Measurements from ENCODE around the gene ICE2.

The ICE2 gene

DNA sequence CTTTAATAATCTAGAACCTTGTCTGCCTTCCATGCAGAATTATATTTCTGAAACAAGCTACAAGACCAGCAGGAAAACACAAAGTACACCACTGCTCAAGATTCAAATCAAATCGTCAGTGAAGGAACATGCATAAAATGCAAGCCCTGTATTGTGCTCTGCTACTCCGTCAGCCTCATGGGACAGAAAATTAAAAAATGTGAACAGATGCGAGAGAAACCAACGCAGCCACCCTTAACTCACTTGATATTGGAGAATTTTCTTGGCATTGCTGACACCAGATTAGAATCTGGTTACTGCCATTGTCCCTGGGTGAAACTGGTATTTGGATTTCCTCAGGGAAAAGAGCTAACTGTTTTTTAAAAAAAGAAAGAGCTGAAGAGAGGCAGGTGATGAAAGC is 104.7 kb downstream of the ICE2 start:
- Histone ChIP-seq H2AFZ (ENCODE audit: low read depth, low read length, severe bottlenecking) (no peak overlapping the region), H3F3A (ENCODE audit: insufficient read depth) (no peaks in the 10 kb centered on the region), H3K4me2 (ENCODE audit: low read depth, low read length, poor library complexity, severe bottlenecking) (no peak overlapping the region), H3K27me3 (ENCODE audit: low read length) (no peaks in the 10 kb centered on the region), H4K20me1 (ENCODE audit: low read depth, low read length) (no peaks in the 10 kb centered on the region), H3K4me3 (ENCODE audit: insufficient read depth, low read length, poor library complexity, severe bottlenecking) (no peak overlapping the region), H3K79me2 (ENCODE audit: insufficient read depth, low read length) (no peaks in the 10 kb centered on the region), H3K9me3 (ENCODE audit: insufficient read depth, low read length) (no peaks in the 10 kb centered on the region), H3K27ac (ENCODE audit: low read depth, low read length) (no peak overlapping the region), H3K9me2 (replicated peaks; ENCODE audit: insufficient read depth, low read length) (no peaks in the 10 kb centered on the region), H3K9ac (ENCODE audit: low read length) (no peak overlapping the region), H3K36me3 (ENCODE audit: low read length) (no peaks in the 10 kb centered on the region)
- TF ChIP-seq EZH2phosphoT487 (conservative IDR thresholded peaks at IDR 0.05; ENCODE audit: low read length) (no peak), CTCF (IDR thresholded peaks at IDR 0.05; ENCODE audit: insufficient read depth, low read length, poor library complexity, severe bottlenecking) (no peak)

DNA sequence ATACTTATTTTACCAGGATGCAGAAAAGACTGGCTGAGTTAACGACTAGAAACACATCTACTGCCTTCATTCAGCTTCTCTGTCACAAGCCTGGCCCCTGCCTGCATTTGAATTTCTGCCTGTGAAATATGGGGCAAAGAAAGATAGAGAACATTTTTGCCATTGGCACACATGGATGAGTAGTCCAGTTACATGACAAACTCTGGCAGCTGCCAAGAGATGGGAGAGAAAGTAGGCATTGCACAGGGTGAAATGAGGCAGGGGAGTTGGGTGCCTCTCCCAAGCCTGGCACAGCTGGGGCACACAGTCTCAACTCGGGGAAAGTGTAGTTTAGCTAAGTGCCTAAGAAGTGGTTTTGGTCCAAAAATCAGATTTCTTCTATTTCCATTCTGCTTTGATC is 105.2 kb downstream of the ICE2 start:
- TF ChIP-seq EZH2phosphoT487 (conservative IDR thresholded peaks at IDR 0.05; ENCODE audit: low read length) (no peak), CTCF (IDR thresholded peaks at IDR 0.05; ENCODE audit: insufficient read depth, low read length, poor library complexity, severe bottlenecking) (no peak)
- H3K36me3 ChIP-seq (ENCODE audit: low read length) = no peaks in the 10 kb centered on the region
- no peak overlapping the region for H3K9ac ChIP-seq (ENCODE audit: low read length)
- H3K27me3 ChIP-seq (ENCODE audit: low read length) = no peaks in the 10 kb centered on the region
- no peak overlapping the region for H3K4me2 ChIP-seq (ENCODE audit: low read depth, low read length, poor library complexity, severe bottlenecking)
- H4K20me1 ChIP-seq (ENCODE audit: low read depth, low read length) = no peaks in the 10 kb centered on the region
- H2AFZ ChIP-seq (ENCODE audit: low read depth, low read length, severe bottlenecking) = no peak overlapping the region
- no peaks in the 10 kb centered on the region for H3K9me2 ChIP-seq (replicated peaks; ENCODE audit: insufficient read depth, low read length)
- no peaks in the 10 kb centered on the region for H3K79me2 ChIP-seq (ENCODE audit: insufficient read depth, low read length)
- no peaks in the 10 kb centered on the region for H3K9me3 ChIP-seq (ENCODE audit: insufficient read depth, low read length)
- H3F3A ChIP-seq (ENCODE audit: insufficient read depth) = no peaks in the 10 kb centered on the region
- H3K4me3 ChIP-seq (ENCODE audit: insufficient read depth, low read length, poor library complexity, severe bottlenecking) = no peak overlapping the region
- H3K27ac ChIP-seq (ENCODE audit: low read depth, low read length) = no peak overlapping the region

DNA sequence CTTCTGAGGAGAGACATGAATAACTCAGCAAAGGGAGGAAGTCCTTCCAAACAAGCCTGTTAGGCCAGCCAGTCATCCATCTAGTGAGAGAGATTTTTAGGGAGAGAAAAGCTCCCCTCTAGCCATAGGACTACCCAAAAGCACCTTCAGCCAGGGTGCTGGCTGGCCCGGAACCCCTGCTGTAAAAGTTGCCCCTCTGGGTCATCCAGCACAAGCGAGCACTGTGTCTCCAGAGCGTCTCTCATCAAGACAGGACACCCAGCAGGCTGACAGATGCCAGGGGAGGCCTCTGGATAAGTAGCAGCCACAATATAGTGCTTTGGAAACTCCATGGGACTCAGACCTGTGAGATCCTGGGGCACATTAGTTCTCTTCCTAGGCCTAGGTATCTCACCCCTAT is 105.6 kb downstream of the ICE2 start:
- Histone ChIP-seq H3K27me3 (ENCODE audit: low read length) (no peaks in the 10 kb centered on the region), H2AFZ (ENCODE audit: low read depth, low read length, severe bottlenecking) (no peak overlapping the region), H4K20me1 (ENCODE audit: low read depth, low read length) (no peaks in the 10 kb centered on the region), H3K4me3 (ENCODE audit: insufficient read depth, low read length, poor library complexity, severe bottlenecking) (no peak overlapping the region), H3F3A (ENCODE audit: insufficient read depth) (no peaks in the 10 kb centered on the region), H3K27ac (ENCODE audit: low read depth, low read length) (no peak overlapping the region), H3K4me2 (ENCODE audit: low read depth, low read length, poor library complexity, severe bottlenecking) (no peak overlapping the region), H3K9me2 (replicated peaks; ENCODE audit: insufficient read depth, low read length) (no peaks in the 10 kb centered on the region), H3K36me3 (ENCODE audit: low read length) (no peaks in the 10 kb centered on the region), H3K79me2 (ENCODE audit: insufficient read depth, low read length) (no peaks in the 10 kb centered on the region), H3K9me3 (ENCODE audit: insufficient read depth, low read length) (no peaks in the 10 kb centered on the region), H3K9ac (ENCODE audit: low read length) (no peak overlapping the region)
- TF ChIP-seq EZH2phosphoT487 (conservative IDR thresholded peaks at IDR 0.05; ENCODE audit: low read length) (no peak), CTCF (IDR thresholded peaks at IDR 0.05; ENCODE audit: insufficient read depth, low read length, poor library complexity, severe bottlenecking) (no peak)

DNA sequence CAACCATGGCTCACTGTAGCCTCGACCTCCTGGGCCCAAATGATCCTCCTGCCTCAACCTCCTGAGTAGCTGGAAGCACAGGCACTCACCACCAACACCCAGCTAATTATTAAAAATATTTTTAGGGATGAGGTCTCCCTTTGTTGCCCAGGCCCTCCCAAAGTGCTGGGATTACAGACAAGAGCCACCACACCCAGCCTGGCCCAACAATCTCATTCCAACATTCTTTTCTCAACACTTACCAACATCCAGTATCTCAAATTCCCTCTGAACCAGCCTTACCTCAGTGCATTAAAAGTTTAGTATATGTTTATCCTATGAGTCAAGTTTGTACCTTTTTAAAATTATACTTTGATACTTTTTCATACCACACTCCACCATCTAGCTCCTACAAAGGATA is 106.2 kb downstream of the ICE2 start:
- no peaks in the 10 kb centered on the region for H3K9me2 ChIP-seq (replicated peaks; ENCODE audit: insufficient read depth, low read length)
- H3K4me3 ChIP-seq (ENCODE audit: insufficient read depth, low read length, poor library complexity, severe bottlenecking) = no peak overlapping the region
- no peaks in the 10 kb centered on the region for H3K9me3 ChIP-seq (ENCODE audit: insufficient read depth, low read length)
- no peak overlapping the region for H2AFZ ChIP-seq (ENCODE audit: low read depth, low read length, severe bottlenecking)
- TF ChIP-seq EZH2phosphoT487 (conservative IDR thresholded peaks at IDR 0.05; ENCODE audit: low read length) (no peak), CTCF (IDR thresholded peaks at IDR 0.05; ENCODE audit: insufficient read depth, low read length, poor library complexity, severe bottlenecking) (no peak)
- H3F3A ChIP-seq (ENCODE audit: insufficient read depth) = no peaks in the 10 kb centered on the region
- H3K27me3 ChIP-seq (ENCODE audit: low read length) = no peaks in the 10 kb centered on the region
- no peak overlapping the region for H3K4me2 ChIP-seq (ENCODE audit: low read depth, low read length, poor library complexity, severe bottlenecking)
- H3K36me3 ChIP-seq (ENCODE audit: low read length) = no peaks in the 10 kb centered on the region
- no peak overlapping the region for H3K9ac ChIP-seq (ENCODE audit: low read length)
- no peaks in the 10 kb centered on the region for H4K20me1 ChIP-seq (ENCODE audit: low read depth, low read length)
- H3K79me2 ChIP-seq (ENCODE audit: insufficient read depth, low read length) = no peaks in the 10 kb centered on the region
- H3K27ac ChIP-seq (ENCODE audit: low read depth, low read length) = no peak overlapping the region

Measured in SU-DHL-6 (cell line).